Left lobe of liver (tissue), 2 donors: Measurements from ENCODE around the gene MCF2L2. TPM values are rescaled to one million over a fixed set of nuclear protein-coding genes. Genes with fewer than 3 reads are reported as not detected.
"Not testable (repeated sequence)": the region's sequence is repeated elsewhere in the genome, so short reads cannot be mapped to it uniquely, and the experiment has no call there.

Experiments
- ATAC-seq: fragments of 200-7000 bp; cut with Tn5 transposase; one replicate; pipeline ENCODE4 v1.9.1; 2020; ENCODE audit warnings: mild to moderate bottlenecking, moderate library complexity
- DNase-seq: peaks from one replicate; pipeline ENCODE4 v3.0.0-alpha.2; 2020; ENCODE audit warnings: low spot score
- total RNA-seq: library from RNA; stranded (reverse); gene quantifications from one replicate; pipeline ENCODE4 v1.2.1, GENCODE V29; 2021
- donor health status: DM: no; HTN: no; CAD: no; lungs with moderate emphysema.
- donor health status: DM: no; HTN: yes; CAD: no.

Gene MCF2L2, protein sequence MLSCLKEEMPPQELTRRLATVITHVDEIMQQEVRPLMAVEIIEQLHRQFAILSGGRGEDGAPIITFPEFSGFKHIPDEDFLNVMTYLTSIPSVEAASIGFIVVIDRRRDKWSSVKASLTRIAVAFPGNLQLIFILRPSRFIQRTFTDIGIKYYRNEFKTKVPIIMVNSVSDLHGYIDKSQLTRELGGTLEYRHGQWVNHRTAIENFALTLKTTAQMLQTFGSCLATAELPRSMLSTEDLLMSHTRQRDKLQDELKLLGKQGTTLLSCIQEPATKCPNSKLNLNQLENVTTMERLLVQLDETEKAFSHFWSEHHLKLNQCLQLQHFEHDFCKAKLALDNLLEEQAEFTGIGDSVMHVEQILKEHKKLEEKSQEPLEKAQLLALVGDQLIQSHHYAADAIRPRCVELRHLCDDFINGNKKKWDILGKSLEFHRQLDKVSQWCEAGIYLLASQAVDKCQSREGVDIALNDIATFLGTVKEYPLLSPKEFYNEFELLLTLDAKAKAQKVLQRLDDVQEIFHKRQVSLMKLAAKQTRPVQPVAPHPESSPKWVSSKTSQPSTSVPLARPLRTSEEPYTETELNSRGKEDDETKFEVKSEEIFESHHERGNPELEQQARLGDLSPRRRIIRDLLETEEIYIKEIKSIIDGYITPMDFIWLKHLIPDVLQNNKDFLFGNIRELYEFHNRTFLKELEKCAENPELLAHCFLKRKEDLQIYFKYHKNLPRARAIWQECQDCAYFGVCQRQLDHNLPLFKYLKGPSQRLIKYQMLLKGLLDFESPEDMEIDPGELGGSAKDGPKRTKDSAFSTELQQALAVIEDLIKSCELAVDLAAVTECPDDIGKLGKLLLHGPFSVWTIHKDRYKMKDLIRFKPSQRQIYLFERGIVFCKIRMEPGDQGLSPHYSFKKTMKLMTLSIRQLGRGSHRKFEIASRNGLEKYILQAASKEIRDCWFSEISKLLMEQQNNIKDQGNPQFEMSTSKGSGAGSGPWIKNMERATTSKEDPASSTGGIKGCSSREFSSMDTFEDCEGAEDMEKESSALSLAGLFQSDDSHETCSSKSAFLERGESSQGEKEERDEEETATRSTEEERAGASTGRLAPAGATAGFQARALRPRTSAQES
- total RNA-seq = 0.13 TPM

DNA sequence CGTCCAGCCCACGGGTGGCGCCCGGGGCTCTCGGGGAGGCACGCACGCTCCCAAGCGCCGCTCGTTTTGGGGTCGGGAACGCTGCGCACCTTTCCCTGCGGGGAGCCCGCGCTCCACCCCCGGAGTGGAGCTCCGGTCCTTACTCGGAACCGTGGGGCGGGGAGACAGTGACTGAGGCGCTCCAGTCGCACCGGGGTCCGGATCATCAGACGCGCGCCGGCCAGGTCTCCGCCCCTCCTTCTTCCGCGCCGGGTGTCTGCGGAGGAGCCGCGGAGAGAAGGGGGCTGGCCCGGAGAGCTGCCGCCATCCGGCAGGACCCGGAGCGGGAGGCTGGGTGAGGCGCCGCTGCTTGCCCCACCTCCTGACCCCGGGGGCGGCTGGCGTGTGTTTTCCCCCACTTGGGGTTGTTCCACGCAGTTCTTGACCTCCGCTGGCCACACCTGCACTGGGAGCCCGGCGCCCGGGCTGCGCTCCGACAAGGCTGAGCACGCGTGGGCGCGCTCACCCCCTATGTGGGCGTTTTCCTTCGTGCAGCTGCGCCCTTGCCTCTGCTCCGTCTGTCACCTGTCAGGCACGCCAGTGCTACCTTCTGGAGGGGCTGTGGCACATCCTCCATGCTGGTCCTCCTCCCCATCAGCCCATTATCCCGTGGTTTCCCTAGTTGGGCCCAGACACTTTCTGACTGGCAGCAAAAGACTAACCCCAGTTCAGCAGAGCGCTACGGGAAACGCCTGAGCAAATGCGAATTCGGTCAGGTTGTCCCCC, at the start of gene MCF2L2:
MCF2L2 (minus strand) TSS at position 173 of the 765 bp plus-strand sequence. CDS start 642 bp downstream, outside the sequence.
- ATAC-seq = peak; percentile 59

DNA sequence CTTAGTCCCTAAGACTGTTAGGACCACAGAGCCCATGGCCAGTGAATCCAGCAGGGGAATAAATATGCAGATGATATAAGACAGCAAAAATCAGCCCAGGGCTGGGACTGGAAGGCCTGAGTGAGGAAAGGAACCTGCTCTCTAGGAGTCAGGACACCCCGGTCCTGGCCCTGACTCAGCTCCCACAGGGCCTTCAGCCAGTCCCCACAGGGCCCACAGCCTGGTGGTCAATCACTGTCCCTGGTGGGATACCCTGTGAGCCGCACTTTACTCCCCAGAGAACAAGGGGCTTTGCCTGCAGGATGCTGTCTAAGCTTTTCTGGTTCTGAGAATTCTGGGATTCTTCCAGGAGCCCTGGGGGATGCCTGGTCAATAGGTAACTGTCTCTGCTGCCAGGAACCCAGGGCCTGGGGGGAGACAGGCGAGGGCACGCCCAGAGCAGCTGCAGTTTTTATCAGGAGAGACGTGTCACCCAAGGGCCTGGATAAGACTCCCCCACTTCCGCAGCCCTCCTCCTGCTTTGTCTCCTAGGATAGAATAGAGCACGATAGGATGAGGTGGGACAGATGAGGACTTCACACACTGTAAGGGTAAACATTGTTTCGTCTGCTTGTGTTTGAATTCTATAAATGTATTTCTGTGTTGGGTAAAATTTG, 49.5 kb upstream of the MCF2L2 start:
- ATAC-seq (no peak), DNase-seq (no peak)

More for the DNA sequence above, at the start of gene MCF2L2:
- no peak for DNase-seq

DNA sequence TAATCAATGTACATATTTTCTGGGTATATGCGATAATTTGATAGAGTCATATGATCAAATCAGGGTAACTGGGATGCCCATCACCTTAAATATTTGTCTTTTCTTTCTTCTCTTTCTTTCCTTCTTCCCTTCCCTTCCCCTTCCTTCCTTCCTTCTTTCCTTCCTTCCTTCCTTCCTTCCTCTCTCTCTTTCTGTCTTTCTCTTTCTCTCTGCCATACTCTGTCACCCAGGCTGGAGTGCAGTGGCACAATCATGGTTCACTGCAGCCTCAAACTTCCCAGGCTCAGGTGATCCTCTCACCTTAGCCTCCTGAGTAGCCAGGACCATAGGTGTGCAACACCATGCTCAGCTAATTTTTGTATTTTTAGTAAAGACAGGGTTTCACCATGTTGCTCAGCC, 47.3 kb upstream of the MCF2L2 start:
- not testable (repeated sequence) for DNase-seq, ATAC-seq

DNA sequence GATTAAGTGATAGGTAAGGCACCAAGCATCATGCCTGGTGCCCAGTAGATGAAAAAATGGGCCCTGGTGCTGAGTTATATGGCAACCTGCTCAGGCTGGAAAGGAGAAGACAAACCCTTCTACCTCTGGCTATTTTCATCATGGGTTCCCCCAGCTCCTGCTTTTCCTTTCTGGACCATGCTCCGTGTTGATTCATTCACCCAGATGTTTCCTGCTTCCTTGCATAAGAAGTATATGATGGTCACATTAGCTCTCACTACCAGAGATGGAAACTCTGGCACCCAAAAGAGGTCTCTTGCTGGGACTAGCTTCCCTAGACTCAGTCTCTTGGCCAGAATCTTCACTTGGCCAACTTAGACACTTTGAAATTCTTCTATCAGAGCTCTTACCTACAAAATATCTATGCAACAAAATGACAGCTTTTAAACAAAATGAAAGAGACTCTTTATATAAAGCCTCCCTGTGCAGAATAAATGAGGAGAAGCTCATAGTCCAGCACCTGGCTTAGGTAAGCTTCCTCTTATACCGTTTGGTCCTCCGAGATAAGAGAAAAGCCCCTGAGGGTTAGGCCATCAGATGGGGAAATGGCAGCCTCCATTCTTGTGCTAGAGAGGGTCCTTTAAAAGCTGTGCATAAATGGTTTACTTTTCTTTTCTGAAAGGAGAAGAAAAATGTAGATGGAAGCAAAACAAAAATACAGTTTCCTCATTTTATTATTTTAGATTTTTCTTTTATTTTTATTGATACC, 46.8 kb upstream of the MCF2L2 start:
- DNase-seq (no peak), ATAC-seq (no peak)

DNA sequence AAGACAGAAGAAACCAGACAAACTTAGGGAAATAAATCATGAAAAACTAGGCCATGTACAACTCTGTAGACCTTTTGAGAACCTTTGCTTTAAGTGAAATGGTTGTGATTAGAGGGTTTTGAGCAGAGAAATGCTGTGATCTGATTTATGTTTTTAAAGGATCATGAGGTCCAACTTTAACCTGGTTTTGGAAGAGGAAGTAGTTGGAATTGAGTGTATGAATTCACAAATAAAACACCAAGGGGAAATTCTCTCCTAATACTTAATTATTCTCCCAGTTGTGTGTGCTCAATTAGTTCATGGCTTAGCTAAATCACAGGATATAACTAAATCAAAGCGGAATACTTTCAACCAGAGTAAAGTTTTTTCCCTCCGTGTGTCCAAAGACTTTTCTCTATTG, 45.5 kb upstream of the MCF2L2 start:
- ATAC-seq (no peak), DNase-seq (no peak)

DNA sequence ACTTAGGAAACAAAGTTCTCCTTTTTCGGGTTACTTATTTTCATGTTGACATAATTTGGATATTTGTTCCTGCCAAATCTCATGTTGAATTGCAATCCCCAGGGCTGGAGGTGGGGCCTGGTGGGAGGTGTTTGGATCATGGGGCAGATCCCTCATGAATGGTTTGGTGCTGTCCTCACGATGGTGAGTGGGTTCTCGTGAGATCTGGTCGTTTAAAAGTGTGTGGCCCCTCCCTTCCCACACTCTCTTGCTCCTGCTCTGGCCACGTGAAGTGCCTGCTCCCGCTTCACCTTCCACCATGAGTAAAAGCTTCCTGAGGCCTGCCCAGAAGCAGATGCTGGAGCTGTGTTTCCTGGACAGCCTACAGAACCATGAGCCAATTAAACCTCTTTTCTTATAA, 43.7 kb upstream of the MCF2L2 start:
- ATAC-seq (no peak), DNase-seq (no peak)

DNA sequence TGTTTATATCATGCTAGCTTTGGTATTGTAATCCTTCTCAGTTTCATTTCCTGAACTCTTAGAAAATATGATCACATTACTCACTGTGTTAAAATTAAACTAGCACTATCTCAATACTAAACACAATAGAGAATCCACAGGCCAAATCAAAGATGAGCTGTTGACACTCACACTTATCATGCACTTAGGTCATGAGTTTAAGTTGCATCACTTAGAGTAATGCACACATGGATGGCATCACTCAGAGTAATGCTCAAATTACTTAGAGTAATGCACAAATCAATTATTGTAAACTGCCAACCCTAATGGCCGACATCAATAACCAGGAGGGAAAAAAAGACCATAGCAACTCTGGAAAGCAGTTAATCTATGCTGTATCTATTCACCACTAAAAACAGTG, 40.0 kb upstream of the MCF2L2 start:
- peak; percentile 58 for ATAC-seq
- DNase-seq = no peak

DNA sequence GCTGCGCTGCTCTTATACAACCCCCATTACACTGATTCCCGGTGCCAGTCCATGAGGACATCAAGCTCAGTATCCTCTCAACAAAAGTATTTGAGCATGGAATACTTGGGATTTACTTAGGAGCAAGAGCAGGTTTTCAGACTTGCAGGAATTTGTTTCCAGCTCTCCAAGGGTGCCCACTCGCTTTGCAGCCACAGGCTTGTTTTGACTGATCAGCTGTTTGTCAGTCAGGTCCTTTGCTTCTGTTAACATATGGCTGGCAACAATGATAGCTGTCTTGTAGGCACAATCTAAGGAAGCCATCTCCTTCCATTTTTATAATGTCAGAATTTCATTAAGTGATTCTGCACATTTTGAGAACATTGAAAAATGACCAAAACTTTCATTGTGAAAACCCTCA, 38.2 kb upstream of the MCF2L2 start:
- no peak for ATAC-seq
- DNase-seq = no peak

DNA sequence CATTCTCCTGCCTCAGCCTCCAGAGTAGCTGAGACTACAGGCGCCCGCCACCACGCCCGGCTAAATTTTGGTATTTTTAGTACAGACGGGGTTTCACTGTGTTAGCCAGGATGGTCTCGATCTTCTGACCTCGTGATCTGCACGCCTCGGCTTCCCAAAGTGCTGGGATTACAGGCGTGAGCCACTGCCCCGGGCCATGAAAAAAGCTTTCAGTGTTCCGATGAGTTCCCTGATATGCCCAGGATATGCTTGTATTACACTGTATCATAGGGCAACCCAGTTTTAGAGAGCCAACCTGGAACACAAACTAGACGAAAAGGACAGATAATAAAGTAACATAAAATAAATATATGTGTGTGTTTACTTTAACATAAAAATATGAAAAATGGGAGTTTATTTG, 37.3 kb upstream of the MCF2L2 start:
- ATAC-seq, DNase-seq: not testable (repeated sequence)

DNA sequence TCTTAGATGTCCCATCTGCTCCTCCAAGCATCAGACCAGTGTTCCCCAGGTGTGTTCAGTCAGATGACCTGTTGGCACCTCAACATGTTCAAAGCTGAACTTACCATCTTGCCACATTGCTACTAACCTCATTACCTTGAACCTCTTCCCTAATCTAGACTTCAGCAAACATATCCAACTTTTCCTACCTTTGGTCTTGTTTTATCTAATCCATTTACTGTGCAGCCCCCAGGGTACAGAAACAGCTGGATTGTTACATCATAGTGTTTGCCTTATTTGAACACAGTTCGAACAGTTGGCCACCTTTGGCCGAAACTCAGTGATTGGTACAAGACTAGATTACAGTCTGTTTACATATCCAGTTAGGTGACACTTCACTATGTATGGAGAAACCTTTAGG, 36.1 kb upstream of the MCF2L2 start:
- peak; percentile 69 for DNase-seq
- ATAC-seq = peak; percentile 62

DNA sequence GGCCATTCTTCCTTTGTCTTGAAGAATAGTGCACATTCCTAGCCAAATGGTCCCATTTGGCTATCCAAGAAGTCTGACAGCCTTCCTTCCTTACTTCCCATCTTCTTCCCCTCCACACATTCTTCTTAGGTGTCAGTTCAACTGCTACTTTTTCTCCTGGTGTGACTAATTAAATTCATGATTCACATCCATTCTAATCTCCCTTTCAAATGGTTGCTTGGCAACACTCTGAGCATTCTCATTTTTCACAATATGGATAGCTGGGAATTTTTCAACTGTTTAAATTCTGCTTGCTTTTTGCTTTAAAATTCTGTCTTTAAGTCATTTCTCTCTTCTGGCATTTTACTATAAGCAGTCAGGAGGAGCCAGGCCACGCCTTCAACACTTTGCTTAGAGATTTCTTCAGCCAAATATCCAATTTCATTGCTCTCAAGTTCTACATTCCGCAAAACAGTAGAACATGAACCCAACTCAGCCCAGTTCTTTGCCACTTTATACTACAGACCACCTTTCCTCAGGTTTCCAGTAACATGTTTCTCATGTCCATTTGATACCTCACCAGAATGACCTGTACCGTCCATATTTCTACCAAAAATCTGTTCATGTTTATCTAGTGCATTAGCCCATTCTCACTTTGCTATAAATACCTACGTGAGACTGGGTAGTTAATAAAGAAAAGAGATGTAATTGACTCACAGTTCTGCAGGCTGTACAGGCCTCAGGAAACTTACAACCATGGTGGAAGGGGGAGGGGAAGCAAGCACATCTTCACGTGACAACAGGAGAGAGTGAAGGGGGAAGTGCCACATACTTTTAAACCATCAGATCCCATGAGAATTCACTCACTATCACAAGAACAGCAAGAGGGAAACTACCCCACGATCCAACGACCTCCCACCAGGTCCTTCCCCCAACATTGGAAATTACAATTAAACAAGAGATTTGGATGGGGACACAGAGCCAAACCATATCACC, 31.9 kb upstream of the MCF2L2 start:
- DNase-seq = no peak
- ATAC-seq = no peak

DNA sequence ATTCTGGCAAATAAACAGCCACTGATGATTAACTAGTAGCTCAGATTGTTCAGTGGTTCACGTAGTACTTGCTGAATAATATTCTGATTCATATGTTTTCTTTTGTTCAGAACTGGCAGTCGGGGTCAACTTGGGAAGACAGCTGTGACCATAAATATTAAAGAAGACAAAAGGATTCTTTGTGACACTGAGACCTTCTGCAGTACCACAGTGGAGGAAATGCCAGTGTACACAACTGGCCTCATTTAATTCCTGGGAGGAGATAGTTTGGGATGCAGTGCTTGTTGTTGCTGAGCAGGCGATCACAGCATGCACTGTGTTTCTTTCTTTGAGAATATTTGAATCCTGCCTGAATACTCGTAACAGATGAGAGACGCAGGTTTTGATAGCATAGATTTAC, 26.7 kb upstream of the MCF2L2 start:
- ATAC-seq (no peak), DNase-seq (no peak)

DNA sequence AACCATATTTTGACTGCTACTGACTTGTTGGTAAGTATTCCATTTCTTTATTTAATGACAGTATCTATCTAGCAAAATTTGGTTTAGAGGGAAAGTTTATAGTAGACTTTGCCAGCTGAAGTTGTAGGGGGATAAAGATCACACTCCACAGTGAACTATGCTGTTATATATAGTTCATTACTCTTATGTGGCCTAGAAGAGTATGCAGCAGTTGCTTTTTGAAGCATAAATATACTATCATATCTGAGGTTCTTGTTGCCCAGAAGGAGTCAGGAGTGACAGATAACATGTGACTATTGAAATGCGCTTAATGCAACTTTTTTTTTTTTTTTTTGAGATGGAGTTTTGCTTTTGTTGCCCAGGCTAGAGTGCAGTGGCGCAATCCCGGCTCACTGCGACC, 25.6 kb upstream of the MCF2L2 start:
- ATAC-seq (no peak), DNase-seq (no peak)

DNA sequence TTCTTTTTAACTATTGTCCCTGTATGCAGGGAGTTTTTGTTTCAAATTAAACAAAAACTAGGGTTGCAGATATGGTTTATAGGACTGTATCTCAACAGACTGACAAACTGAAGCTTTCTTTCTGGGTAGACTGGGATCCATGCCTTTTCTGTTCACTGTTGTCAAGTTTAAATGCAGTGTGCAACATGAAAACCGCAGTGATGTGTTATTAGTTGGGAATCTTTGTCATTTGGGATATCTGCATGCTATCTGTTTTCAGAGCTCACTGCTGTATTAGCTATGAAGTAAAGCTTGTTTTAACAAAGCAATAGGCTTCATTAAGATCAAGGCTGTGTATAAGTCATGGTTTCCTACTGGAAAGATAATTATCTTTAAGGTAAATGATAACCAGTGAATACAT, 21.4 kb upstream of the MCF2L2 start:
- ATAC-seq = no peak

DNA sequence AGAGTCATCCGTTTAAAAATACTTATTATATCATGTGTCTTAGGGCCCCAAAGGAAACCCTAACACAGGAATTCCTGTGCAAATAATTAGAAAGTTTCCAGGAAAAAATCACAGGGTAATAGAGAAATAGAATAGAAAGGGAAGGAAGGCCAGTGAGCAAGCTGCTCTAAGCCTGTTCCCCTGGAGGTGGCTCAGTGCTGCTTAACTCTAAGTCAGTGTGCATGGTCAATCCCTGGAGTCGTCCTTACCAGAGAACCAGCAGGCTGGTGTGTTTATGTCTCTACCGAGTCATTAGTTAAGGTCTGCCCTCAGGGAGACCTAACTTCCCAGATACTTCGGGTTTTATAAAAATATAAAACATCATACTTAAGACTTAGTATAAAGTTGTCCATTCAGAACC, 21.0 kb upstream of the MCF2L2 start:
- DNase-seq = no peak

More for the DNA sequence above, 21.4 kb upstream of the MCF2L2 start:
- DNase-seq = no peak

DNA sequence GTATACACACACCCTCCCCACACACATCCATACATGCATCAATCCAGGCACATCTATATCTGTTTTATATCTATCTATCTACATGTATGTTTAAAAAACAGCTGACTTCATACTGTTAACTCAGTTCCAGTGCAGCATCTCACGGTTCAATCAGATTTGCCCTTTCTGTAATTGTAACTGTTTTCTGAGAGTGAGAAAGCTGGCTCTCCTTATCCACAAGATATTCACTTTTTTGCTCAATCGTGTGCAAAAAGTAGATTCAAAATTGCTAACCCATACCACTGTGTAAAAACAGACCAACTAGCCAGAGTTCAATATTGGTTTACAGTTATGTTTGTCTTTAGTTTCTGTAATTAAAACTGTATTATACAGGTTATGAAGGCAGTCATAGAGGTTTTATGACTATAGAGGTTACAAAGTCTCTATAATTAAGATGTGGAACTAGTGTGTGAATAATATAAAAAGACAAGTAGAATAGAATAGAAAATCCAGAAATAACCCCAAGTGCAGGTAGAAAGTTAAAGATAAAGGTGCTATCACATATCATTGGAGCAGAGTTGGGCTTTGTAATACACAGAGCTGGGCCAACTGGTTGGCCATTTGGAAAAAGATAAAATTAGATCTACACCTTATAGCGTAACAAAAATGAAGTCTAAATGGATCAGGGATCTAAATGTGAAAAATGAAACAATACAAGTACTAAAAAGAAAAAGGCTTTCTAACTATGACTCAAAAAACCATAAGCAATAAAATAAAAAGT, 20.1 kb upstream of the MCF2L2 start:
- ATAC-seq (no peak), DNase-seq (no peak)

More for the DNA sequence above, 21.0 kb upstream of the MCF2L2 start:
- peak; percentile 35 for ATAC-seq

DNA sequence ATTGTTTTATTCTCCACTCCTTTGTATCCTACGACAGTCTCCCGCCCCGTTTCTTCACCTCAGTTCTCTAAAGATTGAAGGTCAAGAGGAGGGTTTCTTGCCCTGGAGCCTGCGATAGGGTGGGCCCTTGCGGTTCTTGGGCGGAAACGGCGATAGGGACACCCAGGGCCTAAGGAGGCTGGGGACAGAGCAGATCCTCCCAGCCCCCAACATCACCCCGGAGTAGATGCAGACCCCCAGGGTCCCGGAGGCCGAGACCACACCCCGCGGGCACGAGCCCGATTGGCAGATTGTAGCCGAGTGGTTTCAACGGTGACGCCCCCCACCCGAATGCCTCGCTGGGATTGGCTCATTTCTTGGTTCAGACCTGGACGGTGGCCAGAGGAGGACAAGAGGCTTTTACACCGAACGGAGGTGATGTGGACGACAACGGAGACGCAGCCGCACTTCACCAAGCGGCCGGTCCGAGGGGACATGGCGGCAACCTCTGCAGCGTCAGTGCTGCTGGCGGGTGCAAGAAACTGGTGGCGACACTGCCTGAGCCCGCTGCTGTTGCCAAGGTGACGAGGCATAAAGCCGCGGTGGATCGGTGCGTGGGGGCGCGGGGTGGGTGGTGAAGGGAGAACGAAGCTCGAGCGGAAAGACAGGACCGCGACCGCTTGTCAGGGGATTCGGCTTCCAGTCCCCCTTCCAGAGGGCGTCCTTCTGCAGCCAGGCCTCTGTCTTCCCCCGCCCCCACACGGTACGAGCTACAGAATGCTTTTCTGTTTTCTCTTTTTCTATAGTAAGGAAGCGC, 19.0 kb upstream of the MCF2L2 start:
- ATAC-seq = peak; percentile 90
- DNase-seq = peak; percentile 84
